Neuron (in vitro differentiated cells): ENCODE results near the gene NEB.
"Not testable (repeated sequence)": the region's sequence is repeated elsewhere in the genome, so short reads cannot be mapped to it uniquely, and the experiment has no call there.

ENCODE experiments used
- H2AFZ ChIP-seq: one replicate; pipeline ENCODE4 v1.6.1; 2013; ENCODE audit warnings: low read depth, mild to moderate bottlenecking, inconsistent platforms, low read length, moderate library complexity
- H3K27me3 ChIP-seq: one replicate; pipeline ENCODE4 v1.6.1; 2013; ENCODE audit warnings: low read length; ENCODE audit not compliant: insufficient read depth
- H3K36me3 ChIP-seq: one replicate; pipeline ENCODE4 v1.6.1; 2013; ENCODE audit warnings: low read length; ENCODE audit not compliant: insufficient read depth
- H3K4me1 ChIP-seq: one replicate; pipeline ENCODE4 v1.6.1; 2013; ENCODE audit warnings: low read length; ENCODE audit not compliant: insufficient read depth
- H3K4me3 ChIP-seq: 2 replicates; pipeline ENCODE4 v1.5.1; 2013; ENCODE audit warnings: mild to moderate bottlenecking, low read length, moderate library complexity
- H3K9me3 ChIP-seq: one replicate; pipeline ENCODE4 v1.6.1; 2013; ENCODE audit warnings: low read length

NEB gene

GRCh38 chr2:151711025-151711424 is 23.3 kb downstream of the NEB start:
- Histone ChIP-seq H2AFZ (no peak overlapping the region), H3K27me3 (no peaks in the 10 kb centered on the region), H3K4me3 (no peak overlapping the region), H3K36me3 (no peaks in the 10 kb centered on the region), H3K9me3 (no peaks in the 10 kb centered on the region), H3K4me1 (no peaks in the 10 kb centered on the region)

GRCh38 chr2:151708788-151709187 is 25.5 kb downstream of the NEB start:
- H2AFZ ChIP-seq = no peak overlapping the region
- no peak overlapping the region for H3K4me3 ChIP-seq
- H3K9me3 ChIP-seq = no peaks in the 10 kb centered on the region
- no peaks in the 10 kb centered on the region for H3K27me3 ChIP-seq
- no peaks in the 10 kb centered on the region for H3K36me3 ChIP-seq
- H3K4me1 ChIP-seq = no peaks in the 10 kb centered on the region

GRCh38 chr2:151707857-151708256 is 26.4 kb downstream of the NEB start:
- H3K27me3 ChIP-seq = no peaks in the 10 kb centered on the region
- no peaks in the 10 kb centered on the region for H3K9me3 ChIP-seq
- H2AFZ ChIP-seq = no peak overlapping the region
- no peak overlapping the region for H3K4me3 ChIP-seq
- H3K4me1 ChIP-seq = no peaks in the 10 kb centered on the region
- H3K36me3 ChIP-seq = no peaks in the 10 kb centered on the region

- not testable (repeated sequence) for H3K4me3 ChIP-seq, H2AFZ ChIP-seq, H3K4me1 ChIP-seq, H3K36me3 ChIP-seq, H3K9me3 ChIP-seq, H3K27me3 ChIP-seq
Observed at GRCh38 chr2:151704480-151704961, 29.8 kb downstream of the NEB start.

- H3K36me3 ChIP-seq, H3K4me3 ChIP-seq, H3K4me1 ChIP-seq, H2AFZ ChIP-seq, H3K27me3 ChIP-seq, H3K9me3 ChIP-seq: not testable (repeated sequence)
Observed at GRCh38 chr2:151698134-151698533, 36.1 kb downstream of the NEB start.

GRCh38 chr2:151695778-151696177 is 38.5 kb downstream of the NEB start:
- H3K4me1 ChIP-seq = no peaks in the 10 kb centered on the region
- H3K27me3 ChIP-seq = peaks cover 4% of the 10 kb centered on the region
- no peak overlapping the region for H3K4me3 ChIP-seq
- no peaks in the 10 kb centered on the region for H3K36me3 ChIP-seq
- no peaks in the 10 kb centered on the region for H3K9me3 ChIP-seq
- no peak overlapping the region for H2AFZ ChIP-seq

- H3K4me3 ChIP-seq = no peak overlapping the region
- no peaks in the 10 kb centered on the region for H3K9me3 ChIP-seq
- H3K4me1 ChIP-seq = no peaks in the 10 kb centered on the region
- H3K27me3 ChIP-seq = peaks cover 4% of the 10 kb centered on the region
- no peaks in the 10 kb centered on the region for H3K36me3 ChIP-seq
- no peak overlapping the region for H2AFZ ChIP-seq
Observed at GRCh38 chr2:151691631-151692030, 42.6 kb downstream of the NEB start.

- H3K9me3 ChIP-seq = no peaks in the 10 kb centered on the region
- no peak overlapping the region for H3K4me3 ChIP-seq
- no peaks in the 10 kb centered on the region for H3K4me1 ChIP-seq
- no peaks in the 10 kb centered on the region for H3K36me3 ChIP-seq
- no peak overlapping the region for H2AFZ ChIP-seq
- peaks cover 4% of the 10 kb centered on the region for H3K27me3 ChIP-seq
Observed at GRCh38 chr2:151688719-151689118, 45.6 kb downstream of the NEB start.

- Histone ChIP-seq H3K36me3 (no peaks in the 10 kb centered on the region), H3K27me3 (no peaks in the 10 kb centered on the region), H3K4me1 (peaks cover 11% of the 10 kb centered on the region), H3K4me3 (no peak overlapping the region), H2AFZ (no peak overlapping the region), H3K9me3 (no peaks in the 10 kb centered on the region)
Observed at GRCh38 chr2:151682459-151683003, 51.7 kb downstream of the NEB start.

- H3K9me3 ChIP-seq = no peaks in the 10 kb centered on the region
- H2AFZ ChIP-seq = no peak overlapping the region
- H3K4me1 ChIP-seq = peaks cover 11% of the 10 kb centered on the region
- H3K36me3 ChIP-seq = no peaks in the 10 kb centered on the region
- no peaks in the 10 kb centered on the region for H3K27me3 ChIP-seq
- no peak overlapping the region for H3K4me3 ChIP-seq
Observed at GRCh38 chr2:151681051-151681450, 53.2 kb downstream of the NEB start.

- Histone ChIP-seq H3K4me1 (peaks cover 11% of the 10 kb centered on the region), H3K36me3 (no peaks in the 10 kb centered on the region), H3K4me3 (no peak overlapping the region), H3K9me3 (no peaks in the 10 kb centered on the region), H3K27me3 (no peaks in the 10 kb centered on the region), H2AFZ (no peak overlapping the region)
Observed at GRCh38 chr2:151679994-151680393, 54.3 kb downstream of the NEB start.

GRCh38 chr2:151678849-151679248 is 55.4 kb downstream of the NEB start:
- Histone ChIP-seq H3K27me3 (no peaks in the 10 kb centered on the region), H3K9me3 (no peaks in the 10 kb centered on the region), H3K4me1 (peaks cover 11% of the 10 kb centered on the region), H3K4me3 (no peak overlapping the region), H3K36me3 (no peaks in the 10 kb centered on the region), H2AFZ (no peak overlapping the region)

GRCh38 chr2:151673016-151673415 is 61.3 kb downstream of the NEB start:
- Histone ChIP-seq H3K9me3 (no peaks in the 10 kb centered on the region), H2AFZ (no peak overlapping the region), H3K27me3 (no peaks in the 10 kb centered on the region), H3K36me3 (no peaks in the 10 kb centered on the region), H3K4me1 (no peaks in the 10 kb centered on the region), H3K4me3 (no peak overlapping the region)

GRCh38 chr2:151672277-151672676 is 62.0 kb downstream of the NEB start:
- no peaks in the 10 kb centered on the region for H3K4me1 ChIP-seq
- no peaks in the 10 kb centered on the region for H3K36me3 ChIP-seq
- H3K4me3 ChIP-seq = no peak overlapping the region
- H2AFZ ChIP-seq = no peak overlapping the region
- H3K27me3 ChIP-seq = no peaks in the 10 kb centered on the region
- H3K9me3 ChIP-seq = no peaks in the 10 kb centered on the region
